IMR-90 (cell line): ENCODE data around the gene FOXI3. TPM values are rescaled to one million over a fixed set of nuclear protein-coding genes. Genes with fewer than 3 reads are reported as not detected.

Source experiments
- ATAC-seq: fragments of 200-7000 bp; cut with Tn5 transposase; 2 replicates; pipeline ENCODE4 v1.9.1; 2020; ENCODE audit warnings: low read depth, mild to moderate bottlenecking, moderate library complexity
- BruUV-seq: library from RNA; stranded (reverse); fragments of 400-500 nt; replicated peaks from 2 replicates; lab custom pipeline; 2021; lab: Mats Ljungman, UMichigan
- CTCF ChIA-PET: fragments of 300-600 bp; formaldehyde crosslinking; extraction: SDS; loops from one replicate; lab custom pipeline; 2021; ENCODE audit warnings: antibody characterized with exemption; lab: Yijun Ruan, JAX
- POLR2A ChIA-PET: fragments of 300-600 bp; sonication (Branson Sonifier 250); formaldehyde crosslinking; loops from one replicate; lab custom pipeline; 2022; ENCODE audit warnings: antibody characterized with exemption; ENCODE audit not compliant: unreplicated experiment; lab: Charles Lee
- DNase-seq: peaks from one replicate; pipeline ENCODE4 v3.0.0; 2013
- H2AFZ ChIP-seq: replicated peaks from 2 replicates; pipeline ENCODE3; 2013; ENCODE audit warnings: low read length, mild to moderate bottlenecking; ENCODE audit not compliant: poor library complexity
- H2AK5ac ChIP-seq: 2 replicates; pipeline ENCODE4 v1.6.1; 2013; ENCODE audit warnings: low read depth, low read length, inconsistent platforms
- H2AK9ac ChIP-seq: replicated peaks from 2 replicates; pipeline ENCODE3; 2013; ENCODE audit warnings: mild to moderate bottlenecking, low read depth, low read length, moderate library complexity; ENCODE audit not compliant: poor library complexity
- H2BK120ac ChIP-seq: 2 replicates; pipeline ENCODE4 v1.6.1; 2013; ENCODE audit warnings: low read depth, low read length, inconsistent platforms
- H2BK15ac ChIP-seq: 3 replicates; pipeline ENCODE4 v1.6.1; 2013; ENCODE audit warnings: low read depth, low read length, inconsistent platforms
- H2BK20ac ChIP-seq: 2 replicates; pipeline ENCODE4 v1.6.1; 2013; ENCODE audit warnings: low read depth, mild to moderate bottlenecking, inconsistent platforms, low read length, moderate library complexity
- H2BK5ac ChIP-seq: 2 replicates; pipeline ENCODE4 v1.6.1; 2013; ENCODE audit warnings: mild to moderate bottlenecking, low read depth, low read length, inconsistent platforms; ENCODE audit not compliant: poor library complexity, severe bottlenecking
- H3K14ac ChIP-seq: replicated peaks from 2 replicates; pipeline ENCODE4 v1.6.1; 2013; ENCODE audit warnings: low read depth, low read length, inconsistent platforms
- H3K18ac ChIP-seq: 2 replicates; pipeline ENCODE4 v1.6.1; 2013; ENCODE audit warnings: low read depth, low read length, control low read depth
- H3K23ac ChIP-seq: 2 replicates; pipeline ENCODE4 v1.6.1; 2013; ENCODE audit warnings: low read depth, low read length, inconsistent platforms
- H3K27ac ChIP-seq: 2 replicates; pipeline ENCODE4 v1.5.1; 2013; ENCODE audit warnings: mild to moderate bottlenecking, control low read depth, low read length; ENCODE audit not compliant: insufficient read depth
- H3K27me3 ChIP-seq: 2 replicates; pipeline ENCODE4 v1.6.1; 2013; ENCODE audit warnings: low read length; ENCODE audit not compliant: control insufficient read depth, insufficient read depth
- H3K36me3 ChIP-seq: 2 replicates; pipeline ENCODE4 v1.6.1; 2013; ENCODE audit warnings: low read length, mixed read lengths; ENCODE audit not compliant: control insufficient read depth, insufficient read depth
- H3K4ac ChIP-seq: 2 replicates; pipeline ENCODE4 v1.6.1; 2013; ENCODE audit warnings: low read depth, low read length, inconsistent platforms
- H3K4me1 ChIP-seq: 2 replicates; pipeline ENCODE4 v1.6.1; 2013; ENCODE audit warnings: low read length, mixed read lengths; ENCODE audit not compliant: control insufficient read depth, insufficient read depth
- H3K4me2 ChIP-seq: 2 replicates; pipeline ENCODE4 v1.6.1; 2013; ENCODE audit warnings: low read depth, mild to moderate bottlenecking, control low read depth, low read length, moderate library complexity
- H3K4me3 ChIP-seq: 2 replicates; pipeline ENCODE4 v1.5.1; 2013; ENCODE audit warnings: low read depth, mild to moderate bottlenecking, control low read depth, low read length, moderate library complexity; ENCODE audit not compliant: insufficient read depth
- H3K56ac ChIP-seq: 2 replicates; pipeline ENCODE4 v1.6.1; 2013; ENCODE audit warnings: low read length, inconsistent platforms; ENCODE audit not compliant: insufficient read depth; ENCODE audit errors: extremely low read depth
- H3K79me1 ChIP-seq, 2 experiments: 2 replicates each; pipeline ENCODE4 v1.6.1; 2013; ENCODE audit warnings: low read length in 2 of 2, inconsistent platforms in 1 of 2, low read depth in 1 of 2
- H3K9ac ChIP-seq: 2 replicates; pipeline ENCODE4 v1.6.1; 2013; ENCODE audit warnings: low read depth, low read length, control low read depth
- H3K9me1 ChIP-seq: 2 replicates; pipeline ENCODE4 v1.6.1; 2013; ENCODE audit warnings: low read length, inconsistent platforms; ENCODE audit not compliant: insufficient read depth
- H3K9me3 ChIP-seq: 2 replicates; pipeline ENCODE4 v1.6.1; 2013; ENCODE audit warnings: low read length; ENCODE audit not compliant: control insufficient read depth, insufficient read depth
- H4K20me1 ChIP-seq: 2 replicates; pipeline ENCODE4 v1.6.1; 2013; ENCODE audit warnings: low read length, inconsistent platforms; ENCODE audit not compliant: insufficient read depth
- H4K5ac ChIP-seq: 2 replicates; pipeline ENCODE4 v1.6.1; 2013; ENCODE audit warnings: mild to moderate bottlenecking, low read depth, low read length, control low read depth
- H4K8ac ChIP-seq, 2 experiments: 2 replicates each; pipeline ENCODE4 v1.6.1; 2013; ENCODE audit warnings: low read depth in 2 of 2, low read length in 2 of 2, control low read depth in 1 of 2, inconsistent platforms in 1 of 2
- H4K91ac ChIP-seq: 2 replicates; pipeline ENCODE4 v1.6.1; 2013; ENCODE audit warnings: low read depth, low read length, inconsistent platforms; ENCODE audit not compliant: insufficient read depth
- BHLHE40 ChIP-seq: fragments of 150-350 bp; IDR thresholded peaks from 2 replicates; pipeline ENCODE4 v1.6.1; 2016; ENCODE audit warnings: mild to moderate bottlenecking, low read depth, low read length
- ELK1 ChIP-seq: fragments of 150-350 bp; IDR thresholded peaks from 2 replicates; pipeline ENCODE4 v1.6.1; 2016; ENCODE audit warnings: low read depth, mild to moderate bottlenecking, low read length, moderate library complexity, borderline replicate concordance
- MAFK ChIP-seq: IDR thresholded peaks from 2 replicates; pipeline ENCODE4 v1.6.1; 2012; ENCODE audit warnings: low read depth, low read length, improper control_type of control experiment
- WGBS, 2 experiments: methylation state at CpG; one replicate each; pipeline versions ENCODE4 v1.1.5 to v1.1.7; 2013; ENCODE audit warnings: missing lambda C conversion rate in 2 of 2; ENCODE audit not compliant: insufficient read length in 1 of 2; ENCODE audit errors: extremely low coverage in 2 of 2; 5-methylcytosine and 5-hydroxymethylcytosine counted together
- dilution Hi-C: fragments of 300-500 bp; cut with HindIII; formaldehyde crosslinking; loops from one replicate; pipeline ENCODE4 v1.14.3; 2018; ENCODE audit warnings: low sequenced_read_pairs; ENCODE audit not compliant: unreplicated experiment
- in situ Hi-C: fragments of 300-500 bp; cut with MboI; formaldehyde crosslinking; loops from 3 replicates; pipeline ENCODE4 v1.14.3; 2019; ENCODE audit warnings: low sequenced_read_pairs, inconsistent platforms, mixed read lengths
- intact Hi-C: fragments of 100-400 bp; cut with micrococcal nuclease; formaldehyde crosslinking; loops from 2 replicates; pipeline ENCODE4 v1.10.0; 2022
- polyA plus RNA-seq, 3 experiments: library from polyadenylated mRNA; depleted of rRNA; stranded (reverse); fragments of >200 nt; gene quantifications; 2 replicates each; pipeline ENCODE4 v1.2.3, GENCODE V29; 2012; ENCODE audit warnings: low replicate concordance in 1 of 3
- total RNA-seq: library from RNA; depleted of rRNA; stranded (reverse); fragments of >200 nt; gene quantifications from 2 replicates; pipeline ENCODE4 v1.2.3, GENCODE V29; 2012

Gene FOXI3
- total and polyA plus RNA-seq, 2 of the 4 experiments (the other 2 are of a cell fraction) = not detected

- Histone ChIP-seq H3K27me3 (peaks cover 3% of the 10 kb centered on the region; the same call in 1 of the 2 replicates), H3K4me1 (no peaks in the 10 kb centered on the region), H3K9ac (no peak overlapping the region), H4K5ac (no peak overlapping the region), H3K9me3 (no peaks in the 10 kb centered on the region), H3K4me3 (no peak overlapping the region), H3K56ac (no peak overlapping the region), H3K23ac (no peak overlapping the region), H3K27ac (no peak overlapping the region), H3K4ac (no peak overlapping the region), H4K8ac (no peak overlapping the region), H2AK5ac (no peak overlapping the region), H2BK15ac (no peak overlapping the region), H2BK5ac (no peak overlapping the region), H4K20me1 (no peaks in the 10 kb centered on the region), H3K9me1 (no peaks in the 10 kb centered on the region), H3K79me1 (no peaks in the 10 kb centered on the region), H2AFZ (no peak overlapping the region), H2BK20ac (no peak overlapping the region), H2BK120ac (no peak overlapping the region), H3K14ac (no peak overlapping the region), H3K4me2 (no peak overlapping the region), H2AK9ac (no peak overlapping the region), H4K91ac (no peak overlapping the region), H3K18ac (no peak overlapping the region), H3K36me3 (no peaks in the 10 kb centered on the region)
- DNase-seq = no peak
- WGBS, 2 experiments = no CpG with 5 or more reads among the region's 4 CpGs
- ATAC-seq = no peak
- ChIA-PET POLR2A (no interaction called here), CTCF (no interaction called here)
- in situ Hi-C loops (no loop called here), dilution Hi-C loops (no loop called here), intact Hi-C loops (no loop called here)
- no TSS peak for BruUV-seq
- TF ChIP-seq MAFK (peak; percentile 45), ELK1 (no peak), BHLHE40 (no peak)
Observed at GRCh38 chr2:88442473-88442872, 10.0 kb downstream of the FOXI3 start.
